CD4-positive, alpha-beta T cell (primary cell): ENCODE data around the gene CCDC183. TPM values are rescaled to one million over a fixed set of nuclear protein-coding genes. Genes with fewer than 3 reads are reported as not detected.

Source experiments
- ATAC-seq: fragments of 200-7000 bp; cut with Tn5 transposase; one replicate; pipeline ENCODE4 v1.10.0; 2022; ENCODE audit warnings: mild to moderate bottlenecking; ENCODE audit not compliant: poor library complexity
- CTCF ChIA-PET: fragments of 350-600 bp; sonication (Branson Sonifier 250); formaldehyde crosslinking; loops from one replicate; lab custom pipeline; 2021; ENCODE audit warnings: antibody characterized with exemption, inconsistent platforms; lab: Charles Lee
- POLR2A ChIA-PET: fragments of 350-600 bp; sonication (Branson Sonifier 250); formaldehyde crosslinking; loops from one replicate; lab custom pipeline; 2021; ENCODE audit warnings: antibody characterized with exemption, inconsistent platforms; lab: Charles Lee
- DNase-seq, 14 experiments: peaks; one replicate each; pipeline ENCODE4 v3.0.0-alpha.2; 2013 to 2020; ENCODE audit warnings: mixed read lengths in 2 of 14
- H3K27ac ChIP-seq, 2 donors: one replicate each; pipeline versions ENCODE4 v1.5.1 to v1.7.0; 2013; ENCODE audit warnings: low read length in 2 of 2, low read depth in 1 of 2, mild to moderate bottlenecking in 1 of 2
- H3K27me3 ChIP-seq, 2 experiments: 1 replicate in 1 of 2; 2 replicates in 1 of 2; pipeline versions ENCODE4 v1.6.1 to v1.7.0; 2013; ENCODE audit warnings: low read length in 2 of 2, control low read depth in 1 of 2, mild to moderate bottlenecking in 1 of 2, moderate library complexity in 1 of 2; ENCODE audit not compliant: insufficient read depth in 2 of 2, control insufficient read depth in 1 of 2
- H3K36me3 ChIP-seq: one replicate; pipeline ENCODE4 v1.6.1; 2013; ENCODE audit warnings: low read length, control low read depth; ENCODE audit not compliant: insufficient read depth
- H3K4me1 ChIP-seq: one replicate; pipeline ENCODE4 v1.6.1; 2013; ENCODE audit warnings: low read length, control low read depth; ENCODE audit not compliant: insufficient read depth
- H3K4me3 ChIP-seq: one replicate; pipeline ENCODE4 v1.5.1; 2013; ENCODE audit warnings: mild to moderate bottlenecking, low read length, moderate library complexity
- H3K9me3 ChIP-seq, 2 experiments: 1 replicate in 1 of 2; 2 replicates in 1 of 2; pipeline versions ENCODE4 v1.6.1 to v1.7.0; 2013; ENCODE audit warnings: low read length in 2 of 2, mild to moderate bottlenecking in 2 of 2, control low read depth in 1 of 2, moderate library complexity in 1 of 2; ENCODE audit not compliant: control insufficient read depth in 1 of 2, insufficient read depth in 1 of 2
- H3K27ac Mint-ChIP-seq: one replicate; pipeline ENCODE4 v1.8.0; 2020; ENCODE audit warnings: mixed read lengths
- H3K27me3 Mint-ChIP-seq: one replicate; pipeline ENCODE4 v1.8.0; 2021; ENCODE audit warnings: mixed read lengths
- H3K36me3 Mint-ChIP-seq: one replicate; pipeline ENCODE4 v1.8.0; 2021; ENCODE audit warnings: low read depth, mixed read lengths
- H3K4me1 Mint-ChIP-seq: one replicate; pipeline ENCODE4 v1.8.0; 2021; ENCODE audit warnings: low read depth, mixed read lengths
- H3K4me3 Mint-ChIP-seq: one replicate; pipeline ENCODE4 v1.8.0; 2020; ENCODE audit warnings: mild to moderate bottlenecking, mixed read lengths
- H3K9me3 Mint-ChIP-seq: one replicate; pipeline ENCODE4 v1.8.0; 2020; ENCODE audit warnings: mixed read lengths
- CTCF ChIP-seq: fragments of 200-600 bp; IDR thresholded peaks from one replicate; pipeline ENCODE4 v1.8.0; 2022; ENCODE audit warnings: antibody characterized with exemption, mild to moderate bottlenecking
- intact Hi-C, 2 experiments: fragments of 100-400 bp; cut with DNase I in 1 of 2; cut with micrococcal nuclease in 1 of 2; formaldehyde crosslinking; loops; one replicate each; pipeline versions ENCODE4 v1.15.1 to v1.9.0; 2023 to 2025; cut with DNase I, micrococcal nuclease
- total RNA-seq, 174 experiments: library from RNA in 2 of 174; stranded (reverse) in 2 of 174; gene quantifications; one replicate each; pipeline ENCODE4 v1.2.3 and lab custom pipeline; 2021 to 2026

CCDC183 gene
- total RNA-seq, 2 experiments from 2014 or later = 3.0 to 4.6 TPM

GRCh38 chr9:136762221-136762691 lies 33.9 kb upstream of the CCDC183 start:
- H3K4me1 Mint-ChIP-seq = peaks cover 9% of the 10 kb centered on the region
- Histone ChIP-seq H3K27ac (no peak overlapping the region), H3K4me3 (no peak overlapping the region), H3K27me3 (peaks cover 3 to 12% of the 10 kb centered on the region in 2 experiments), H3K9me3 (peaks cover 0 to 9% of the 10 kb centered on the region in 2 experiments), H3K4me1 (peaks cover 8% of the 10 kb centered on the region), H3K36me3 (no peaks in the 10 kb centered on the region)
- intact Hi-C loops = no loop called here
- DNase-seq = no peak
- no peak for ATAC-seq
- H3K27ac Mint-ChIP-seq = no peak overlapping the region
- no peaks in the 10 kb centered on the region for H3K36me3 Mint-ChIP-seq
- H3K4me3 Mint-ChIP-seq = no peak overlapping the region
- peaks cover 26% of the 10 kb centered on the region for H3K27me3 Mint-ChIP-seq
- ChIA-PET POLR2A (no interaction called here), CTCF (no interaction called here)
- H3K9me3 Mint-ChIP-seq = no peaks in the 10 kb centered on the region
- TF ChIP-seq CTCF = no peak

GRCh38 chr9:136762915-136763648 lies 33.1 kb upstream of the CCDC183 start:
- CTCF ChIA-PET = no interaction called here
- DNase-seq = peak in 8 of 14 experiments; percentile 18 to 71 (median 30)
- H3K27me3 ChIP-seq = peaks cover 8 to 16% of the 10 kb centered on the region in 2 experiments
- peaks cover 8% of the 10 kb centered on the region for H3K4me1 ChIP-seq
- H3K4me3 ChIP-seq = no peak overlapping the region
- POLR2A ChIA-PET = no interaction called here
- no peak for ATAC-seq
- H3K9me3 ChIP-seq = peaks cover 0 to 4% of the 10 kb centered on the region in 2 experiments
- intact Hi-C loops = no loop called here
- peaks cover 33% of the 10 kb centered on the region for H3K27me3 Mint-ChIP-seq
- no peaks in the 10 kb centered on the region for H3K36me3 Mint-ChIP-seq
- H3K4me1 Mint-ChIP-seq = peaks cover 9% of the 10 kb centered on the region
- H3K9me3 Mint-ChIP-seq = no peaks in the 10 kb centered on the region
- no peak for TF ChIP-seq CTCF
- H3K27ac Mint-ChIP-seq = no peak overlapping the region
- H3K4me3 Mint-ChIP-seq = no peak overlapping the region
- no peak overlapping the region for H3K27ac ChIP-seq
- H3K36me3 ChIP-seq = no peaks in the 10 kb centered on the region

GRCh38 chr9:136763649-136764035 lies 32.5 kb upstream of the CCDC183 start:
- Histone ChIP-seq H3K36me3 (no peaks in the 10 kb centered on the region), H3K27ac (no peak overlapping the region), H3K27me3 (peaks cover 8 to 16% of the 10 kb centered on the region in 2 experiments), H3K4me1 (peaks cover 8% of the 10 kb centered on the region), H3K4me3 (no peak overlapping the region), H3K9me3 (peaks cover 0 to 3% of the 10 kb centered on the region in 2 experiments)
- POLR2A ChIA-PET = no interaction called here
- ATAC-seq (no peak), DNase-seq (no peak)
- intact Hi-C loops = no loop called here
- Mint-ChIP-seq H3K27ac (no peak overlapping the region), H3K36me3 (no peaks in the 10 kb centered on the region), H3K4me3 (no peak overlapping the region), H3K9me3 (no peaks in the 10 kb centered on the region), H3K4me1 (peaks cover 9% of the 10 kb centered on the region), H3K27me3 (peaks cover 33% of the 10 kb centered on the region)
- CTCF ChIA-PET = no interaction called here
- no peak for TF ChIP-seq CTCF
